Upper lobe of left lung (tissue), 4 donors: ENCODE measurements around the gene TUBGCP2.

Experiments
- CTCF ChIP-seq, 6 experiments: fragments of 450-650 bp in 4 of 6; fragments of 200-600 bp in 2 of 6; sonication (generic) in 2 of 6; IDR thresholded peaks; one replicate each; pipeline ENCODE4 v1.5.1; 2016 to 2019; ENCODE audit warnings: antibody characterized with exemption in 6 of 6
- POLR2A ChIP-seq, 4 donors: fragments of 450-650 bp; IDR thresholded peaks; one replicate each; pipeline ENCODE4 v1.5.1; 2016 to 2017; ENCODE audit warnings: antibody characterized with exemption in 4 of 4, mild to moderate bottlenecking in 2 of 4
- POLR2AphosphoS5 ChIP-seq, 2 donors: sonication (generic); formaldehyde crosslinking; IDR thresholded peaks; one replicate each; pipeline ENCODE4 v1.5.1; 2017; ENCODE audit warnings: antibody characterized with exemption in 2 of 2

- TF ChIP-seq POLR2AphosphoS5 (IDR thresholded peaks at IDR 0.05) (no peak), CTCF (IDR thresholded peaks at IDR 0.05) (no peak), POLR2A (IDR thresholded peaks at IDR 0.05) (no peak)
These were observed 59.4 kb downstream of the TUBGCP2 start for GRCh38 chr10:133249094-133249780.
